Measurements from ENCODE around the gene SLAMF9.

The SLAMF9 gene

GRCh38 chr1:159953536-159954515, at the start of gene SLAMF9:
SLAMF9 (minus strand) TSS chr1:159954237; CDS start chr1:159954137, 100 bp downstream.
- DNase-seq, result no peak

- DNase-seq, result no peak
Measured at GRCh38 chr1:160001440-160001839, 47.4 kb upstream of the SLAMF9 start.

GRCh38 chr1:159999204-159999603, 45.2 kb upstream of the SLAMF9 start:
- DNase-seq, result no peak

GRCh38 chr1:159996653-159997052, 42.6 kb upstream of the SLAMF9 start:
- DNase-seq, result no peak

- no peak for DNase-seq
Measured at GRCh38 chr1:159994896-159995295, 40.9 kb upstream of the SLAMF9 start.

- DNase-seq, result no peak
Measured at GRCh38 chr1:159993911-159994310, 39.9 kb upstream of the SLAMF9 start.

- DNase-seq, result no peak
Measured at GRCh38 chr1:159992161-159992560, 38.1 kb upstream of the SLAMF9 start.

GRCh38 chr1:159991513-159991912, 37.5 kb upstream of the SLAMF9 start:
- no peak for DNase-seq

- no peak for DNase-seq
Measured at GRCh38 chr1:159990005-159990404, 36.0 kb upstream of the SLAMF9 start.

GRCh38 chr1:159989581-159989980, 35.5 kb upstream of the SLAMF9 start:
- DNase-seq, result no peak

GRCh38 chr1:159988006-159988405, 34.0 kb upstream of the SLAMF9 start:
- no peak for DNase-seq

- DNase-seq, result no peak
Measured at GRCh38 chr1:159987186-159987585, 33.1 kb upstream of the SLAMF9 start.

GRCh38 chr1:159986531-159986930, 32.5 kb upstream of the SLAMF9 start:
- no peak for DNase-seq

GRCh38 chr1:159986093-159986492, 32.1 kb upstream of the SLAMF9 start:
- no peak for DNase-seq

GRCh38 chr1:159985473-159985872, 31.4 kb upstream of the SLAMF9 start:
- no peak for DNase-seq

GRCh38 chr1:159983681-159984080, 29.6 kb upstream of the SLAMF9 start:
- DNase-seq, result no peak

- DNase-seq, result no peak
Measured at GRCh38 chr1:159982280-159982679, 28.2 kb upstream of the SLAMF9 start.

- no peak for DNase-seq
Measured at GRCh38 chr1:159981351-159982055, 27.5 kb upstream of the SLAMF9 start.

- no peak for DNase-seq
Measured at GRCh38 chr1:159980786-159981185, 26.7 kb upstream of the SLAMF9 start.

- DNase-seq, result no peak
Measured at GRCh38 chr1:159980076-159980475, 26.0 kb upstream of the SLAMF9 start.

- no peak for DNase-seq
Measured at GRCh38 chr1:159979257-159979656, 25.2 kb upstream of the SLAMF9 start.

- DNase-seq, result no peak
Measured at GRCh38 chr1:159978107-159978398, 24.0 kb upstream of the SLAMF9 start.

- no peak for DNase-seq
Measured at GRCh38 chr1:159977364-159978106, 23.5 kb upstream of the SLAMF9 start.
